A673 (cell line): ENCODE results near the gene CHST7. TPM values are rescaled to one million over a fixed set of nuclear protein-coding genes. Genes with fewer than 3 reads are reported as not detected.

ENCODE experiments used
- BruUV-seq: library from RNA; stranded (reverse); fragments of 400-500 nt; replicated peaks from 2 replicates; lab custom pipeline; 2021; lab: Mats Ljungman, UMichigan
- CTCF ChIA-PET: fragments of 300-600 bp; sonication (Branson Sonifier 250); formaldehyde crosslinking; loops from one replicate; lab custom pipeline; 2022; ENCODE audit warnings: antibody characterized with exemption; lab: Charles Lee
- POLR2A ChIA-PET: fragments of 300-600 bp; sonication (Branson Sonifier 250); formaldehyde crosslinking; loops from one replicate; lab custom pipeline; 2022; ENCODE audit warnings: antibody characterized with exemption; ENCODE audit not compliant: low non-redundant PET; lab: Charles Lee
- DNase-seq: peaks from one replicate; pipeline ENCODE4 v3.0.0-alpha.2; 2015; ENCODE audit warnings: low spot score
- H3K27ac ChIP-seq: fragments of 200-600 bp; sonication (generic); 2 replicates; pipeline ENCODE4 v1.5.1; 2016; ENCODE audit warnings: mixed run types, low read depth, mild to moderate bottlenecking, mixed read lengths, antibody characterized with exemption, low read length; ENCODE audit not compliant: poor library complexity, severe bottlenecking
- H3K27me3 ChIP-seq: fragments of 200-600 bp; sonication (generic); replicated peaks from 2 replicates; pipeline ENCODE4 v1.6.1; 2017; ENCODE audit warnings: mixed run types, low read depth, mild to moderate bottlenecking, mixed read lengths, antibody characterized with exemption, low read length; ENCODE audit not compliant: insufficient read depth, poor library complexity
- H3K36me3 ChIP-seq: fragments of 200-600 bp; sonication (generic); 2 replicates; pipeline ENCODE4 v1.6.1; 2016; ENCODE audit warnings: mixed run types, mild to moderate bottlenecking, mixed read lengths, antibody characterized with exemption, low read length; ENCODE audit not compliant: insufficient read depth, poor library complexity, severe bottlenecking
- H3K4me1 ChIP-seq: fragments of 200-600 bp; sonication (generic); 2 replicates; pipeline ENCODE4 v1.6.1; 2017; ENCODE audit warnings: mixed run types, mild to moderate bottlenecking, mixed read lengths, antibody characterized with exemption, low read length; ENCODE audit not compliant: insufficient read depth, poor library complexity, severe bottlenecking
- H3K4me3 ChIP-seq: fragments of 200-600 bp; sonication (generic); 2 replicates; pipeline ENCODE4 v1.5.1; 2016; ENCODE audit warnings: low read depth, mixed run types, mild to moderate bottlenecking, mixed read lengths, low read length; ENCODE audit not compliant: poor library complexity, severe bottlenecking
- H3K9me3 ChIP-seq: fragments of 200-600 bp; sonication (generic); 2 replicates; pipeline ENCODE4 v1.6.1; 2016; ENCODE audit warnings: mixed run types, low read depth, mild to moderate bottlenecking, mixed read lengths, antibody characterized with exemption, low read length; ENCODE audit not compliant: poor library complexity, severe bottlenecking
- CTCF ChIP-seq: fragments of 300-800, 200-600 bp; sonication (generic); conservative IDR thresholded peaks from 2 replicates; pipeline ENCODE4 v1.5.1; 2017; ENCODE audit warnings: low read depth, mild to moderate bottlenecking, antibody characterized with exemption, low read length, moderate library complexity, mixed read lengths
- EZH2 ChIP-seq: fragments of 200-600 bp; sonication (generic); IDR thresholded peaks from 2 replicates; pipeline ENCODE4 v1.6.1; 2017; ENCODE audit warnings: borderline replicate concordance, low read depth, mild to moderate bottlenecking, mixed read lengths, antibody characterized with exemption, low read length; ENCODE audit not compliant: poor library complexity, severe bottlenecking
- intact Hi-C: fragments of 100-400 bp; cut with micrococcal nuclease; formaldehyde crosslinking; loops from one replicate; pipeline ENCODE4 v1.10.0; 2022; ENCODE audit not compliant: unreplicated experiment
- total RNA-seq: library from RNA; stranded (reverse); gene quantifications from 2 replicates; pipeline ENCODE4 v1.2.3, GENCODE V29; 2021

The CHST7 gene
- total RNA-seq, 1 experiment from 2014 or later: 5.7 TPM

DNA sequence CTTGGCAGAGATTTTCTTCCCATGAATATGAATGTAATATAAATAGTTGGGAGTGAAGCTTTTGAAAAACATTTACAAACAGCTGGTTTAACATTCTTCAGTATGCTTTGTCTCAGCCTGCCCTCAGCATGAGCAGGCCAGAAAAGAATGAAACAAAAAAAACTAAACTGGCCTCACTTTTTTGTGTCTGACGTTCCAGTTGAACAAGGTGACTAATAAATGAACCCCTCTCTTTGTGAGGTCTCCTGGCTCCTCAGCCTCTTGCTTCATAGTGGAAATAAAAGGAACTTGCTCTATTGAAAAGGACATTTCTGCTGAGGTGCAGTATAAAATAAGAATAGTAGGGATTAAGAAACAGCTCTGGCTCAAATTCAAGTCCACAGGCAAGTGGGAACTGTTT lies 9.4 kb downstream of the CHST7 start:
- ChIA-PET POLR2A (interaction anchor here (0.6 kb wide), 1 partner anchor 140 kb away, joined by 3 read pairs; no protein-coding TSS in a partner anchor), CTCF (no interaction called here)
- intact Hi-C loops: no loop called here
- DNase-seq: peak; percentile 42
- Histone ChIP-seq H3K27me3 (no peaks in the 10 kb centered on the region), H3K27ac (peak overlapping the region; percentile 39), H3K4me3 (no peak overlapping the region), H3K4me1 (peaks cover 37% of the 10 kb centered on the region), H3K9me3 (no peaks in the 10 kb centered on the region), H3K36me3 (no peaks in the 10 kb centered on the region)
- BruUV-seq: no TSS peak
- TF ChIP-seq EZH2 (no peak), CTCF (no peak)

- BruUV-seq: no TSS peak
- Histone ChIP-seq H3K4me3 (no peak overlapping the region), H3K27ac (no peak overlapping the region), H3K9me3 (no peaks in the 10 kb centered on the region), H3K27me3 (no peaks in the 10 kb centered on the region), H3K36me3 (no peaks in the 10 kb centered on the region), H3K4me1 (peaks cover 45% of the 10 kb centered on the region)
- DNase-seq: no peak
- CTCF ChIA-PET: no interaction called here
- POLR2A ChIA-PET: no interaction called here
- intact Hi-C loops: no loop called here
- TF ChIP-seq CTCF (no peak), EZH2 (no peak)
Observed at GRCh38 chrX:46584736-46585135, 11.2 kb downstream of the CHST7 start.

DNA sequence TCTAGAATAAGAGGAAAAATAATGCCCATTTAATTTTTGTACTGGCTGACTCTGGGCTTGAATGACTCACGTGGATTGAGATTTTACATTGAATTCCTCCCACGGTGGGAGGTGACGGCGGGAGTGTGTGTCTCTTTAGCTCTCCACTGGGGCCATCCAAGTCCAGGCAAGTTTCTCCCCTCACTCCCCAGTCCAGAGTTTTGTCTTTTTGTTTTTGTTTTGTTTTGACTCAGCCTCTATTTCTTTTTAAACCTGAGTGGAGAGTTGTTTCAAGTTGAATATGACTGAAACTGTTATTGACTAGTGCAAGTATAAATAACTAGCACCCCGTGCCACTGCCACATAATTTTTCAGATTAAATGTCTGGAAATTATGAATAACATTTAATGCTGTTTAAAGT lies 13.6 kb downstream of the CHST7 start:
- ChIA-PET CTCF (no interaction called here), POLR2A (no interaction called here)
- Histone ChIP-seq H3K27me3 (no peaks in the 10 kb centered on the region), H3K36me3 (no peaks in the 10 kb centered on the region), H3K9me3 (no peaks in the 10 kb centered on the region), H3K27ac (peak overlapping the region; percentile 60), H3K4me1 (peaks cover 46% of the 10 kb centered on the region), H3K4me3 (peak overlapping the region; percentile 9)
- BruUV-seq: no TSS peak
- DNase-seq: peak; percentile 41
- TF ChIP-seq EZH2: no peak
- TF ChIP-seq CTCF: no peak
- intact Hi-C loops: no loop called here
